HUES64 (cell line): ENCODE results near the gene ZPLD1. TPM values are rescaled to one million over a fixed set of nuclear protein-coding genes. Genes with fewer than 3 reads are reported as not detected.

ENCODE experiments used
- H3K27ac ChIP-seq: 2 replicates; pipeline ENCODE4 v1.7.0; 2013; ENCODE audit warnings: low read depth, low read length, inconsistent platforms
- H3K27me3 ChIP-seq: 2 replicates; pipeline ENCODE4 v1.6.1; 2013; ENCODE audit warnings: mild to moderate bottlenecking, low read length; ENCODE audit not compliant: insufficient read depth
- H3K36me3 ChIP-seq: 2 replicates; pipeline ENCODE4 v1.6.1; 2013; ENCODE audit warnings: mild to moderate bottlenecking, low read length; ENCODE audit not compliant: insufficient read depth
- H3K4me1 ChIP-seq: 2 replicates; pipeline ENCODE4 v1.6.1; 2013; ENCODE audit warnings: mild to moderate bottlenecking, low read length, moderate library complexity; ENCODE audit not compliant: insufficient read depth
- H3K4me3 ChIP-seq: 2 replicates; pipeline ENCODE4 v1.5.1; 2013; ENCODE audit warnings: mild to moderate bottlenecking, low read length, moderate library complexity
- H3K9ac ChIP-seq: 2 replicates; pipeline ENCODE4 v1.6.1; 2013; ENCODE audit warnings: mild to moderate bottlenecking, low read depth, low read length
- H3K9me3 ChIP-seq: 2 replicates; pipeline ENCODE4 v1.6.1; 2013; ENCODE audit warnings: low read depth, low read length; ENCODE audit not compliant: insufficient read depth
- WGBS: fragments of 150-250, 120-280 bp; methylation state at CpG from one replicate; pipeline ENCODE4 v1.1.7; 2013; ENCODE audit warnings: missing lambda C conversion rate; 5-methylcytosine and 5-hydroxymethylcytosine counted together
- polyA plus RNA-seq, 2 experiments: library from polyadenylated mRNA; stranded (reverse); fragments of 50-300 nt; gene quantifications; one replicate each; pipeline ENCODE4 v1.2.3, GENCODE V29; 2013

Gene ZPLD1
- not detected for polyA plus RNA-seq (2013, experiment 1 of 2)
- not detected for polyA plus RNA-seq (2013, experiment 2 of 2)

GRCh38 chr3:102434715-102435114 is at the start of gene ZPLD1:
Gene ZPLD1 (plus strand): TSS chr3:102435015. CDS start chr3:102438488, 3,473 bp downstream.
- Histone ChIP-seq H3K4me1 (no peaks in the 10 kb centered on the region), H3K27me3 (peaks cover 6% of the 10 kb centered on the region), H3K9me3 (no peaks in the 10 kb centered on the region), H3K36me3 (no peaks in the 10 kb centered on the region), H3K27ac (no peak within 1 kb of the TSS), H3K4me3 (no peak within 1 kb of the TSS), H3K9ac (no peak within 1 kb of the TSS)

- no peaks in the 10 kb centered on the region for H3K27me3 ChIP-seq
- no peaks in the 10 kb centered on the region for H3K4me1 ChIP-seq
- WGBS: 90% methylated on average over 6 of the region's 7 CpGs
- no peak overlapping the region for H3K27ac ChIP-seq
- H3K36me3 ChIP-seq: no peaks in the 10 kb centered on the region
- H3K9me3 ChIP-seq: no peaks in the 10 kb centered on the region
- no peak overlapping the region for H3K4me3 ChIP-seq
- H3K9ac ChIP-seq: no peak overlapping the region
Observed at GRCh38 chr3:102390171-102390864, 44.5 kb upstream of the ZPLD1 start.

GRCh38 chr3:102390916-102391315 is 43.9 kb upstream of the ZPLD1 start:
- no CpG with 5 or more reads among the region's 1 CpG for WGBS
- no peaks in the 10 kb centered on the region for H3K36me3 ChIP-seq
- no peaks in the 10 kb centered on the region for H3K9me3 ChIP-seq
- no peaks in the 10 kb centered on the region for H3K4me1 ChIP-seq
- no peak overlapping the region for H3K9ac ChIP-seq
- no peak overlapping the region for H3K27ac ChIP-seq
- H3K27me3 ChIP-seq: no peaks in the 10 kb centered on the region
- H3K4me3 ChIP-seq: no peak overlapping the region

GRCh38 chr3:102391491-102391890 is 43.3 kb upstream of the ZPLD1 start:
- Histone ChIP-seq H3K9me3 (no peaks in the 10 kb centered on the region), H3K4me3 (no peak overlapping the region), H3K36me3 (no peaks in the 10 kb centered on the region), H3K27me3 (no peaks in the 10 kb centered on the region), H3K9ac (no peak overlapping the region), H3K27ac (no peak overlapping the region), H3K4me1 (no peaks in the 10 kb centered on the region)
- 92% methylated on average over 2 of the region's 2 CpGs for WGBS

GRCh38 chr3:102394517-102394916 is 40.3 kb upstream of the ZPLD1 start:
- Histone ChIP-seq H3K27ac (no peak overlapping the region), H3K9ac (no peak overlapping the region), H3K27me3 (no peaks in the 10 kb centered on the region), H3K36me3 (no peaks in the 10 kb centered on the region), H3K4me1 (no peaks in the 10 kb centered on the region; the same call in 1 of the 2 replicates), H3K9me3 (no peaks in the 10 kb centered on the region), H3K4me3 (no peak overlapping the region)
- WGBS: 100% methylated on average over 1 of the region's 1 CpG

- H3K4me1 ChIP-seq: peaks cover 4% of the 10 kb centered on the region; the same call in 1 of the 2 replicates
- no peak overlapping the region for H3K4me3 ChIP-seq
- H3K36me3 ChIP-seq: no peaks in the 10 kb centered on the region
- WGBS: 78% methylated on average over 1 of the region's 1 CpG
- no peak overlapping the region for H3K27ac ChIP-seq
- no peaks in the 10 kb centered on the region for H3K27me3 ChIP-seq
- no peak overlapping the region for H3K9ac ChIP-seq
- no peaks in the 10 kb centered on the region for H3K9me3 ChIP-seq
Observed at GRCh38 chr3:102398176-102398575, 36.6 kb upstream of the ZPLD1 start.

GRCh38 chr3:102398666-102399065 is 36.1 kb upstream of the ZPLD1 start:
- no peaks in the 10 kb centered on the region for H3K36me3 ChIP-seq
- no peak overlapping the region for H3K27ac ChIP-seq
- WGBS: 98% methylated on average over 5 of the region's 5 CpGs
- no peaks in the 10 kb centered on the region for H3K9me3 ChIP-seq
- H3K27me3 ChIP-seq: no peaks in the 10 kb centered on the region
- no peak overlapping the region for H3K9ac ChIP-seq
- peaks cover 4% of the 10 kb centered on the region; the same call in 1 of the 2 replicates for H3K4me1 ChIP-seq
- no peak overlapping the region for H3K4me3 ChIP-seq

GRCh38 chr3:102400142-102400541 is 34.7 kb upstream of the ZPLD1 start:
- Histone ChIP-seq H3K4me3 (no peak overlapping the region), H3K4me1 (peaks cover 4% of the 10 kb centered on the region; the same call in 1 of the 2 replicates), H3K27me3 (no peaks in the 10 kb centered on the region), H3K36me3 (no peaks in the 10 kb centered on the region), H3K9me3 (no peaks in the 10 kb centered on the region), H3K27ac (no peak overlapping the region), H3K9ac (no peak overlapping the region)
- WGBS: 92% methylated on average over 5 of the region's 5 CpGs

GRCh38 chr3:102400766-102401165 is 34.0 kb upstream of the ZPLD1 start:
- H3K27ac ChIP-seq: no peak overlapping the region
- no peak overlapping the region for H3K9ac ChIP-seq
- H3K4me1 ChIP-seq: peaks cover 4% of the 10 kb centered on the region; the same call in 1 of the 2 replicates
- H3K4me3 ChIP-seq: no peak overlapping the region
- H3K27me3 ChIP-seq: no peaks in the 10 kb centered on the region
- no peaks in the 10 kb centered on the region for H3K9me3 ChIP-seq
- WGBS: 94% methylated on average over 1 of the region's 2 CpGs
- no peaks in the 10 kb centered on the region for H3K36me3 ChIP-seq

- no peak overlapping the region for H3K27ac ChIP-seq
- no peaks in the 10 kb centered on the region for H3K27me3 ChIP-seq
- no peak overlapping the region for H3K9ac ChIP-seq
- no peaks in the 10 kb centered on the region for H3K36me3 ChIP-seq
- no peaks in the 10 kb centered on the region for H3K9me3 ChIP-seq
- H3K4me1 ChIP-seq: no peaks in the 10 kb centered on the region
- H3K4me3 ChIP-seq: no peak overlapping the region
Observed at GRCh38 chr3:102410616-102411015, 24.2 kb upstream of the ZPLD1 start.

GRCh38 chr3:102415553-102415952 is 19.3 kb upstream of the ZPLD1 start:
- Histone ChIP-seq H3K36me3 (no peaks in the 10 kb centered on the region), H3K27ac (no peak overlapping the region), H3K4me3 (no peak overlapping the region), H3K27me3 (no peaks in the 10 kb centered on the region), H3K9ac (no peak overlapping the region), H3K9me3 (no peaks in the 10 kb centered on the region), H3K4me1 (no peaks in the 10 kb centered on the region)
- WGBS: 95% methylated on average over 2 of the region's 2 CpGs

GRCh38 chr3:102419786-102420185 is 15.0 kb upstream of the ZPLD1 start:
- Histone ChIP-seq H3K9ac (no peak overlapping the region), H3K27ac (no peak overlapping the region), H3K27me3 (no peaks in the 10 kb centered on the region), H3K4me3 (no peak overlapping the region), H3K36me3 (no peaks in the 10 kb centered on the region), H3K4me1 (no peaks in the 10 kb centered on the region), H3K9me3 (no peaks in the 10 kb centered on the region)
